GM19351 (cell line): Measurements from ENCODE around the gene FGGY.
A peak's percentile ranks its signal among the peaks of the same experiment; 100 is the strongest.
"Not testable (repeated sequence)": the region's sequence is repeated elsewhere in the genome, so short reads cannot be mapped to it uniquely, and the experiment has no call there.

ENCODE experiments used
- ATAC-seq: cut with Tn5 transposase; IDR thresholded peaks from one replicate; pipeline ENCODE4 v1.9.1; 2021; ENCODE audit warnings: mild to moderate bottlenecking, moderate library complexity; ENCODE audit not compliant: unreplicated experiment

Gene FGGY

GRCh38 chr1:59564192-59564891, 267.4 kb downstream of the FGGY start:
- no peak for ATAC-seq

DNA sequence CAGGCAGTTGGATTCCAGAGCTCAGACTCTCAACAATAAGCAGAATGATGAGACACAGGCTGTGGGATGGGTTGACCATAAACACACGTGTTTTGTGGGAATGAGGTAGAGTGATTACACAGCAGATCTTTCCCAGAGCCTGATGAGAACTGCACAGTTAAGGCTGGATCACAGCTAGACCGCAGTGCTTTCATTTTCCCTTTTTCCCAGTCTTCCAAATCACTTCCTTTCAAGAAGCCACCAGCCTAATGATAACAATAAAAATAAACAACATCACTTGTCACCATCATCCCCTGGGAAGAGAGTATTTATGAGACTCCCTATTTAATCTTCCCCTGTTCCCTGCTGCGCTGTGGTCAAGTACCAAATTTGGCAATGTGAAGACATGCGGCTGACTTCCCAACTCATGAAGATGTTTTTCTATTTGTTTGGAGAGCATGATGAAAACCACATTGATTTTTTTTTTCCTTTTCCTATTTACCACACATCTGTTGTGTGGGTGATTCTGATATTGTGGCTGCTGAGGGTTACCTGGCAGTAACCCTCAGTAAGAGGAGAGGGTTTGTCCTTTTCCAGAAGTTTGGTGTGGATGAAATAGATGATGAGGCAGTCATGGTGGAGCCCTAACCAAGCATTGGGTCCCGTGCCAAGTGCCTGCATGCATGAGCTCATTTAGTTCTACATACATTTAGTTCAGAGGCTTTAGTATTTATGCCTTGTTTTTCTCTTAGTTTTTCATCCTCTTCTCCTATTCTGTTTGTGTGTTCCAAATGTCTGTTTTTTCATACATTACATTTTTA, 268.9 kb downstream of the FGGY start:
- no peak for ATAC-seq

- ATAC-seq = no peak
These were observed 271.5 kb downstream of the FGGY start for GRCh38 chr1:59568158-59568935.

DNA sequence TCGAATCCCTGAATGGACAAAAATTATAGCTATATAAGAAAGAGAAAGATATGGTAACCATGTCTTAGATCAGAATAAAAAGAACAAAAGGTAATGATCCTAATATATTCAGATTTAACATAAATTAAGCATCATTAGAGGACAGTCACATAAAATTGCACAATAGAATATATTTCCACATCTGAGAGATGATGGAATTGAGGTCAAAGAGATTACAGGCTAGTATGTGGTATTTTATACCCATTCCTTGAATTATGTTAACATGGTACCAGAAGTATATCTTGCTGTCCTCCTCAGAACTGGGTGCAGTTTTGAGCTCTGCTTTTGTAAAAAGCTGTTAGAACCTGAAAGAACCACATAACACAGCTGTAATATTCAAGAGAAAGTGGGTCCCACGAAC, 272.3 kb downstream of the FGGY start:
- no peak for ATAC-seq

GRCh38 chr1:59570524-59570923, 273.6 kb downstream of the FGGY start:
- ATAC-seq = peak; percentile 73

- ATAC-seq = no peak
These were observed 277.2 kb downstream of the FGGY start for GRCh38 chr1:59574085-59574484.

DNA sequence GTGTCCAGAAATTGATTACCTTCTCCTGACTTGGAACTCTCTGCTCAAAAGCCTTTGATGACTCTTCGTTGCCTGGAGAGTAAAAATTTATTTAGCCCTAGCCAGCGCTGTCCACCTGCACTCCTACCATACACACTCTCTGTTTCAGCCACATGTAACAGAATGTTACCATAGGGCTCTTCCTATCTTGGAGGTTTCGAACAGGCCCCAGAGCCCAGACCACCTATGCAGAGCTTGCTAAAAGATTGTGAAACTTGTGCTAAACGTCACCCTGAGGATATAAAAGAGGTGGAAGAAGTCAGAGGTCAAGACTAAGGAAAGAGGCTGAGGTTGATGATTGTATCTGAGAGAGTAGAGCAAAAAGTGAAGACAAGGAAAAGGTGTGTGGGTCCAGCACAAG, 280.9 kb downstream of the FGGY start:
- ATAC-seq = peak; percentile 55

DNA sequence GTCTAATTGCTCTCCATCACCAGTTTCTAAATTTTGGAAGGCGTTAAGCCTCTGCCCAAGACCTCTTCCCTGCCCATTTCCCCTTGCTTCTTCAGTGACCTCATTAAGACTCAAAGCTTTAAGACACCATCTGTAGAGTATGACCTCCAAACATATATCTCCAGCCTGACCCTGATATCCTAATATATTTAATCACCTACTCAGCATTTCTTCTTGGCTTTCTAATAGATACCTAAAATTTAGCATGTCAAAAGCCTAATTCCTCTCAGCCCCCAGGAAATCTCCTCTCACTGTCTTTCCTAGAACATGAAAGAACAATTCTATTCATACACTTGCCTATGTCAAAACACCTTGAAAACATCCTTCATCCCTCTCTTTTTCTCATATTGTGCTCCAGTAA, 282.3 kb downstream of the FGGY start:
- ATAC-seq = no peak

- no peak for ATAC-seq
These were observed 283.4 kb downstream of the FGGY start for GRCh38 chr1:59580257-59580656.

GRCh38 chr1:59592410-59592809, 295.5 kb downstream of the FGGY start:
- not testable (repeated sequence) for ATAC-seq

- no peak for ATAC-seq
These were observed 296.0 kb downstream of the FGGY start for GRCh38 chr1:59592924-59593323.

GRCh38 chr1:59593798-59594790, 297.2 kb downstream of the FGGY start:
- ATAC-seq = no peak

GRCh38 chr1:59595774-59596173, 298.9 kb downstream of the FGGY start:
- ATAC-seq = no peak

DNA sequence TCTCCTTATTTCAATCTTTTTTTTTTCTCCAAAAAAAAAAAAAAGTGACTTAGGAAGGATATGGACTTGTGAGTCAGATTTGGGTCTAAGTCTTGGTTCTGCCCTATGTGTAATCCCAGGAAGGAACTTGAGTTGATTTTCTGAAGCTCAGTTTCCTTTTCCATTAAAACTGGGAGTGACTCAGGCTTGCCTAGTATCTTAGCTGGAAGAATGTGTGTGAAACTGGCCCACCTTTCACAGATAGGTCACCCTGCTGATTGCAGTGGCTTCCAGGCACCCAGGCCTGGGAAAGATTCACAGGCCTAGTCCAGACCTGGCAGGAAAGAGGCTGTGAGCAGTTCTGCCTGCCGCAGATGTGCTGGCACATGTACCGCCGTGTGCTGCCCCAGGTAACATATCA, 299.5 kb downstream of the FGGY start:
- no peak for ATAC-seq

DNA sequence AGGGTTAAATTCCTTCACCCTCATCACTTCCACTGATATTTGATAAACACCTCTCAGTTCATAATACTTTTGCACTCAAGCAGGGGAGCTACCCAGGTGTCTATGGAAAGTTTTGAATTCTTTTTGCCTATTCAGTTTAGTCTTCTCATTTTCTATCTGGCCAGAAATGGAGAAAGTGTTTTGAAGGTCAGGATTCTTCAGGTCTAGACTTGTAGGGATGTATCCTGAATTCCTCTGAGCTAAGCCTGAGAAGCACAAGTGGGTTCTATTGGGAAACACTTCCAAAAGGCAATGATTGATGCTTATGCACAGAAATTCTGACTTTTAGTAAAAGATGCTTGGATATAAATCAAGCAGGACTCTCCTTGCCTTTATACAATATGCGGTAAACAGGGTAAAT, 300.1 kb downstream of the FGGY start:
- ATAC-seq = no peak

GRCh38 chr1:59597420-59598119, 300.7 kb downstream of the FGGY start:
- ATAC-seq = no peak

GRCh38 chr1:59598120-59598440, 301.2 kb downstream of the FGGY start:
- ATAC-seq = no peak

- no peak for ATAC-seq
These were observed 304.1 kb downstream of the FGGY start for GRCh38 chr1:59601041-59601441.

DNA sequence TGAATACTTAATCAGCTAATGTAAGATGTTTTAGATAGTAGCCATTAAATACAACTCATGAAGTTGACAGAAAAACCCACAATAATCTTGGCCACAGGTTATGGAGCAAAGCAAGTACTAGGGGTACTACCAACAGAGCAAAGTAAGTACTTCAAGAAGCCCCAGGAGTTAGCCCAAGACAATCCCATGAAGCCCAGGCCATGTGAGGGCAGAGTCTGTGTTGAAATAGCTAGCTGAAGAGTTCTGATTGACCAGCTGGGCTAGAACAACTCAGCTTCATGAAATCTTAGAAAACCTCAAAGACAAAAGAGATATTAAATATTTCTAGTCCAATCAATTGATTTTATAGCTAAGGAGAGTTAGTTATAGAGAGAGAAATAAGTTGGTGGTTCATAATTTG, 304.9 kb downstream of the FGGY start:
- ATAC-seq = no peak

DNA sequence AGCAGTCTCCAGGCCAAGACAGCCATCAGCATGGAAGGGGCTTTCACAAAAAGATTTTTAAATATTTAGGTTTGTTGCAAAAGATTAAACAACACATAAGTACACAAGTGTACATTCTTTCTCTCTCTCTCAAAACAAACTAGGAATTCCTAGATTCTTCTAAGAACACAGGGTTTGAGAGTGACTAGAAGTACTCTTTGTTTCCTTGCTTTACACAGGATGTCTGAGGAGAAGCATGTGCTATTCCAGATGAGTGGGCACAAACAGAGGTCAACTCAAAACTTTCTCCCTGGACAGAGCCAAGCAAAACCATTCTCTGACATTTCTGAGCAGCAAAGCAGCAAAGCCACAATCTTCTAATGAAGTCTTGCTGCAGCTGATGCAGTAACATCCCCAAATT, 307.3 kb downstream of the FGGY start:
- no peak for ATAC-seq
